Right lobe of liver (tissue), 6 donors: ENCODE measurements around the gene OSM. TPM values are rescaled to one million over a fixed set of nuclear protein-coding genes. Genes with fewer than 3 reads are reported as not detected.

Experiments
- ATAC-seq, 4 donors: fragments of 200-7000 bp; cut with Tn5 transposase; one replicate each; pipeline ENCODE4 v1.9.1; 2020; ENCODE audit warnings: mild to moderate bottlenecking in 4 of 4, moderate library complexity in 4 of 4
- DNase-seq, 3 donors: peaks; one replicate each; pipeline ENCODE4 v3.0.0-alpha.2; 2020
- H3K27ac ChIP-seq, 3 donors: fragments of 200-600 bp; one replicate each; pipeline ENCODE4 v1.8.0; 2022
- H3K27me3 ChIP-seq, 2 donors: fragments of 200-600 bp; one replicate each; pipeline ENCODE4 v1.8.0; 2022
- H3K36me3 ChIP-seq, 4 donors: fragments of 200-600 bp; sonication (generic) in 1 of 4; one replicate each; pipeline versions ENCODE4 v1.5.1 to v1.8.0; 2017 to 2022; ENCODE audit warnings: control low read depth in 1 of 4
- H3K4me1 ChIP-seq, 4 donors: fragments of 200-600 bp; sonication (generic) in 1 of 4; one replicate each; pipeline versions ENCODE4 v1.5.1 to v1.8.0; 2017 to 2022; ENCODE audit warnings: control low read depth in 1 of 4
- H3K4me3 ChIP-seq, 3 donors: fragments of 200-600 bp; one replicate each; pipeline ENCODE4 v1.8.0; 2022
- H3K9me3 ChIP-seq, 4 donors: fragments of 200-600 bp; sonication (generic) in 1 of 4; one replicate each; pipeline versions ENCODE4 v1.5.1 to v1.8.0; 2017 to 2022; ENCODE audit warnings: control low read depth in 1 of 4
- POLR2A ChIP-seq: fragments of 450-650 bp; IDR thresholded peaks from one replicate; pipeline ENCODE4 v1.6.1; 2017; ENCODE audit warnings: antibody characterized with exemption, mild to moderate bottlenecking
- WGBS: methylation state at CpG from one replicate; pipeline ENCODE4 v1.1.6; 2018; ENCODE audit warnings: low coverage, low lambda C conversion rate; ENCODE audit not compliant: insufficient coverage; ENCODE audit errors: missing lambda C conversion rate; 5-methylcytosine and 5-hydroxymethylcytosine counted together
- intact Hi-C, 2 donors: fragments of 100-400 bp; cut with DNase I; formaldehyde crosslinking; loops; one replicate each; pipeline versions ENCODE4 v1.11.2 to v1.14.1; 2022
- total RNA-seq, 6 experiments: library from RNA; depleted of rRNA in 2 of 6; stranded (reverse); fragments of >200 nt in 2 of 6; fragmentation: NEBNext Ultra II Directional in 3 of 6; extraction: Animal tissue kit (Norgen Biotek cat#: 25700) in 3 of 6; gene quantifications; one replicate each; pipeline versions ENCODE4 v1.1.0 to v1.2.4, GENCODE V29; 2016 to 2023
- TF ChIP-seq, protein P1 (sequence below), 4 donors: fragments of 200-600 bp in 3 of 4; fragments of 450-650 bp in 1 of 4; IDR thresholded peaks; one replicate each; pipeline versions ENCODE4 v1.5.1 to v1.8.0; 2016 to 2022; ENCODE audit warnings: antibody characterized with exemption in 4 of 4, mild to moderate bottlenecking in 2 of 4
- donor health status: DM: no; HTN: yes; CAD: no.
- donor health status: DM: no; HTN: no; CAD: no.
- donor health status: DM: no; HTN: no; CAD: no.
- donor health status: DM: no; HTN: yes; CAD: no.
- donor health status: DM: no; HTN: yes; CAD: no.

Gene OSM
- total RNA-seq, 6 experiments from 2014 or later = 0.10 to 0.75 (median 0.19) TPM; not detected in 2

- H3K27ac ChIP-seq = no peak overlapping the region
- TF ChIP-seq POLR2A = no peak
- TF ChIP-seq, protein P1, sequence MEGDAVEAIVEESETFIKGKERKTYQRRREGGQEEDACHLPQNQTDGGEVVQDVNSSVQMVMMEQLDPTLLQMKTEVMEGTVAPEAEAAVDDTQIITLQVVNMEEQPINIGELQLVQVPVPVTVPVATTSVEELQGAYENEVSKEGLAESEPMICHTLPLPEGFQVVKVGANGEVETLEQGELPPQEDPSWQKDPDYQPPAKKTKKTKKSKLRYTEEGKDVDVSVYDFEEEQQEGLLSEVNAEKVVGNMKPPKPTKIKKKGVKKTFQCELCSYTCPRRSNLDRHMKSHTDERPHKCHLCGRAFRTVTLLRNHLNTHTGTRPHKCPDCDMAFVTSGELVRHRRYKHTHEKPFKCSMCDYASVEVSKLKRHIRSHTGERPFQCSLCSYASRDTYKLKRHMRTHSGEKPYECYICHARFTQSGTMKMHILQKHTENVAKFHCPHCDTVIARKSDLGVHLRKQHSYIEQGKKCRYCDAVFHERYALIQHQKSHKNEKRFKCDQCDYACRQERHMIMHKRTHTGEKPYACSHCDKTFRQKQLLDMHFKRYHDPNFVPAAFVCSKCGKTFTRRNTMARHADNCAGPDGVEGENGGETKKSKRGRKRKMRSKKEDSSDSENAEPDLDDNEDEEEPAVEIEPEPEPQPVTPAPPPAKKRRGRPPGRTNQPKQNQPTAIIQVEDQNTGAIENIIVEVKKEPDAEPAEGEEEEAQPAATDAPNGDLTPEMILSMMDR (IDR thresholded peaks at IDR 0.05) = no peak
- no peak for ATAC-seq
Observed at GRCh38 chr22:30296324-30296723, 29.7 kb upstream of the OSM start.

GRCh38 chr22:30295576-30295975 lies 28.9 kb upstream of the OSM start:
- no peak overlapping the region for H3K27ac ChIP-seq
- H3K36me3 ChIP-seq = peaks cover 0 to 67% (median 14%) of the 10 kb centered on the region in 4 donors
- no peaks in the 10 kb centered on the region for H3K27me3 ChIP-seq
- no peak overlapping the region for H3K4me3 ChIP-seq
- intact Hi-C loops = no loop called here
- WGBS = 0% methylated on average over 1 of the region's 7 CpGs
- peaks cover 0 to 15% (median 9%) of the 10 kb centered on the region in 4 donors for H3K4me1 ChIP-seq
- DNase-seq (no peak), ATAC-seq (no peak)
- no peak for TF ChIP-seq POLR2A
- TF ChIP-seq, protein P1 (IDR thresholded peaks at IDR 0.05) = no peak
- no peaks in the 10 kb centered on the region for H3K9me3 ChIP-seq

More at GRCh38 chr22:30296324-30296723, 29.7 kb upstream of the OSM start:
- no peaks in the 10 kb centered on the region for H3K27me3 ChIP-seq
- H3K9me3 ChIP-seq = no peaks in the 10 kb centered on the region
- peaks cover 0 to 8% (median 3%) of the 10 kb centered on the region in 4 donors for H3K4me1 ChIP-seq
- 95% methylated on average over 4 of the region's 4 CpGs for WGBS
- DNase-seq = no peak
- intact Hi-C loops = no loop called here
- H3K4me3 ChIP-seq = no peak overlapping the region
- peaks cover 0 to 73% (median 14%) of the 10 kb centered on the region in 4 donors for H3K36me3 ChIP-seq

DNA sequence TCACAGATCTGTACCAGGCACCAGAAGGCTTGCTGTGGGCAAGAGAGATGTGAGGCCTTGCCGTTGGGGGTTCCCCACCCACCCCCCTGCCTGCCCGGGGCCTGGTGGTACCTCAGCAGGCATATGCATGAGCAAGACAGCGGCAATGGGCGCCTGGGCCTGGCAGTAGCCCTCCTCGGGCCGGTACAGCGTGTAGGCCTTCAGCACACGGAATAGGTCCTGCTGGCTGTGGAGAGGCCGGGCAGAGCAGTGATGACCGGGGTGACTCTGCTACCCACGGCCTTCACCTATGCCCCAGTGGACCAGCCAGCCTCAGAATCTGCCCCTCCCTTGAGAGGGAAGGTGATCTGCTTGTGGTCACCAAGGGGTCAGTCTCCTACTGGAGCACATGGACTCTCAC lies 28.2 kb upstream of the OSM start:
- intact Hi-C loops = no loop called here
- WGBS = no CpG with 5 or more reads among the region's 11 CpGs
- Histone ChIP-seq H3K36me3 (peaks cover 0 to 64% (median 14%) of the 10 kb centered on the region in 4 donors), H3K4me3 (no peak overlapping the region), H3K27ac (no peak overlapping the region), H3K4me1 (peaks cover 0 to 23% (median 14%) of the 10 kb centered on the region in 4 donors), H3K27me3 (no peaks in the 10 kb centered on the region), H3K9me3 (no peaks in the 10 kb centered on the region)
- no peak for TF ChIP-seq POLR2A
- TF ChIP-seq, protein P1 (IDR thresholded peaks at IDR 0.05) = no peak
- ATAC-seq = no peak
- no peak for DNase-seq

DNA sequence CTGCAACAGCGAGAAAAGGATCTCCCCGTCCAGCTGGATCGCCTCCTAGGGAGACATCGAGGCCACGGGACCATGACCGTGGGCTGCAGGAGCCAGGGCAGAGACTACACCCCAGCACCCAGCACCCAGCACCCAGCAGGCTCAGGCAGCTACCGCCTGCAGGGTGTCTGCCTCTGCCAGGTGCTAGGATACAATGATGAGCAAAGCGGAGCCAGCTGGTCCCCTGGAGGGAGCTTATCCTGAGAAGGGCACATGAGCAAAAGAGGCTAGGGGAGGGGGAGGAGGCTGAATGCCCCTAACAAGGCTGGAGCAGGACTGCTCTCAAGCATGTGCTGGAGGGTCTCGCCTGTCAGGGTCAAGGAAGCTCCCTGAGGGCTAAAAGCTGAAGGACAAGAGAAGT lies 27.4 kb upstream of the OSM start:
- ATAC-seq (no peak), DNase-seq (no peak)
- Histone ChIP-seq H3K9me3 (no peaks in the 10 kb centered on the region), H3K27me3 (no peaks in the 10 kb centered on the region), H3K4me1 (peaks cover 0 to 23% (median 14%) of the 10 kb centered on the region in 4 donors), H3K4me3 (no peak overlapping the region), H3K27ac (no peak overlapping the region), H3K36me3 (peaks cover 0 to 59% (median 11%) of the 10 kb centered on the region in 4 donors)
- no peak for TF ChIP-seq POLR2A
- TF ChIP-seq, protein P1 (IDR thresholded peaks at IDR 0.05) = no peak
- WGBS = 77% methylated on average over 3 of the region's 9 CpGs
- intact Hi-C loops = no loop called here

DNA sequence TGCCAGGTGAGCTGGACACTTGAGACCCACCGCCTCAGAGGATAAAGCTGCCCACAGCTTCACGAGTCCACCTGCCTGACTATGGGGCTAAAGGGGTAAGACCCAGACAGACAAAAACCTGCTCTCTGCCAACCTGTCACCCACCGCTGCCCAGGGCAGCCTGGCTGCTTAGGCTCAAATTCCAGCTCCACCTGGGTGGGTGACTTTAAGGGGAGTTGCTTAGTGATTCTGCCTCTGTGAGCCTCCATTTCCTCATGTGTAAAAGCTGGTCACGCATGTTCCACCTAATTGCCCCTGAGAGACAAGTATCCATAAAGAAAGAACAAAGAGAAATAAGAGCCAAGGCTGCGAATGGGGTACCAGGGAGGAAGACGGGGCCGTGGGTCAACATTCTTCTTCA lies 26.4 kb upstream of the OSM start:
- no peak for ATAC-seq
- 96% methylated on average over 3 of the region's 7 CpGs for WGBS
- Histone ChIP-seq H3K27me3 (no peaks in the 10 kb centered on the region), H3K4me1 (peaks cover 0 to 30% (median 18%) of the 10 kb centered on the region in 4 donors), H3K27ac (no peak overlapping the region), H3K9me3 (no peaks in the 10 kb centered on the region), H3K4me3 (no peak overlapping the region), H3K36me3 (peaks cover 0 to 50% (median 6%) of the 10 kb centered on the region in 4 donors)
- TF ChIP-seq, protein P1 (IDR thresholded peaks at IDR 0.05) = no peak
- TF ChIP-seq POLR2A = no peak
- intact Hi-C loops = no loop called here
- no peak for DNase-seq
